Tibial nerve (tissue), 4 donors: ENCODE measurements around the gene PFAS.

Experiments used
- CTCF ChIP-seq, 5 experiments: fragments of 200-600 bp in 3 of 5; fragments of 450-650 bp in 2 of 5; sonication (generic) in 3 of 5; IDR thresholded peaks; one replicate each; pipeline ENCODE4 v1.5.1; 2016 to 2019; ENCODE audit warnings: antibody characterized with exemption in 5 of 5, mild to moderate bottlenecking in 3 of 5, moderate library complexity in 2 of 5
- EP300 ChIP-seq, 2 donors: sonication (generic); formaldehyde crosslinking; IDR thresholded peaks; one replicate each; pipeline ENCODE4 v1.6.1; 2017; ENCODE audit warnings: antibody characterized with exemption in 2 of 2, mild to moderate bottlenecking in 1 of 2
- POLR2A ChIP-seq, 2 donors: fragments of 450-650 bp; IDR thresholded peaks; one replicate each; pipeline ENCODE4 v1.6.1; 2017; ENCODE audit warnings: antibody characterized with exemption in 2 of 2, mild to moderate bottlenecking in 2 of 2, moderate library complexity in 2 of 2

DNA sequence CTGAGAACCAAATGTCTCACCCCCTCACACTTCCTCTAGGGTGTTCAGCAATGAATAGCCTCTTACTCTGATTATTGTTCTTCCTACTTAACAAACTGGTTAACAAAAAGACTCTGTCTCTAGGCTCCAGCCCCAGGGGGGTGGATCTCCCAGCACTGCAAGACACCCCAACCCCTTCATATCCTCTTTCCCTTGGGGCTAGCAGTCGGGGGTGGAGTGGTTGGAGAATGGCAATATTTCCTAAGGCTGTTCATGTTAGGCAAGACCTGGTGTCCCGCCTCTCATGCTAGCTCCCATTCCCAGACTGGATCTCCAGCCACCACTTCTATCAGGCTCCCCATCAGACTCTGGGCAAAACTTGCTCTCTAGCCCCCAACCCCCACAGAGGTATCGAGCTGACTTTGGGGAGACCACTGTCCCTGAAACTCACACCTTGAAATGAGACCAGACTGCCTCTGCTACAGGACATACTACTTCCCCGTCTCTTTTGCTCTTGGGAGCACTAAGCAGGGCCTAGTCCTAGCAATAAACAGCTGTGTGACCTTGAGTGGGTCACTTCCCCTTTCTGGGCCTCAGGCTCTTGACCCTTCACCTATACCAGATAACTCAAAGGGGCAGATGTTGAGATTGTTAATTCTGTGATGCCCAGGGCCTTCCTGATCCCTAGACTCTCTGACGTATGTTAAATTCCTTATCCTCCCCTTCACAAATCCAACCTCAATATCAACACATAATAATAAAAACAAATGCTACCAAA is 43.7 kb downstream of the PFAS start:
- no peak for TF ChIP-seq CTCF (IDR thresholded peaks at IDR 0.05)
- no peak for TF ChIP-seq POLR2A (IDR thresholded peaks at IDR 0.05)
- no peak for TF ChIP-seq EP300 (IDR thresholded peaks at IDR 0.05)
